GM19328 (cell line): ENCODE data around the gene KLK15.
"Not testable (repeated sequence)": the region's sequence is repeated elsewhere in the genome, so short reads cannot be mapped to it uniquely, and the experiment has no call there.

Source experiments
- ATAC-seq: cut with Tn5 transposase; IDR thresholded peaks from one replicate; pipeline ENCODE4 v1.9.1; 2021; ENCODE audit warnings: mild to moderate bottlenecking, moderate library complexity; ENCODE audit not compliant: unreplicated experiment

Gene KLK15

GRCh38 chr19:50797781-50798658, 35.4 kb downstream of the KLK15 start:
- no peak for ATAC-seq

DNA sequence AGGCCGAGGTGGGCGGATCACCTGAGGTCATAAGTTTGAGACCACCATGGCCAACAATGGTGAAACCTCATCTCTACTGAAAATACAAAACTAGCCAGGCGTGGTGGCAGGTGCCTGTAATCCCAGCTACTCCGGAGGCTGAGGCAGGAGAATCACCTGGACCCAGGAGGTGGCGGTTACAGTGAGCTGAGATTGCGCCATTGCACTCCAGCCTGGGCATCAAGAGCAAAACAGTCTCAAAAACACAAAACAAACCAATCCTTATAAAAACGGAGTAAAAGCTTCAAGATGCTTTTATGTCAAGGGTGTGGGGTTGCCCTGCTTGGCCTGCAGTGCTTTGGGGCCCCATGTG, 36.0 kb downstream of the KLK15 start:
- no peak for ATAC-seq

DNA sequence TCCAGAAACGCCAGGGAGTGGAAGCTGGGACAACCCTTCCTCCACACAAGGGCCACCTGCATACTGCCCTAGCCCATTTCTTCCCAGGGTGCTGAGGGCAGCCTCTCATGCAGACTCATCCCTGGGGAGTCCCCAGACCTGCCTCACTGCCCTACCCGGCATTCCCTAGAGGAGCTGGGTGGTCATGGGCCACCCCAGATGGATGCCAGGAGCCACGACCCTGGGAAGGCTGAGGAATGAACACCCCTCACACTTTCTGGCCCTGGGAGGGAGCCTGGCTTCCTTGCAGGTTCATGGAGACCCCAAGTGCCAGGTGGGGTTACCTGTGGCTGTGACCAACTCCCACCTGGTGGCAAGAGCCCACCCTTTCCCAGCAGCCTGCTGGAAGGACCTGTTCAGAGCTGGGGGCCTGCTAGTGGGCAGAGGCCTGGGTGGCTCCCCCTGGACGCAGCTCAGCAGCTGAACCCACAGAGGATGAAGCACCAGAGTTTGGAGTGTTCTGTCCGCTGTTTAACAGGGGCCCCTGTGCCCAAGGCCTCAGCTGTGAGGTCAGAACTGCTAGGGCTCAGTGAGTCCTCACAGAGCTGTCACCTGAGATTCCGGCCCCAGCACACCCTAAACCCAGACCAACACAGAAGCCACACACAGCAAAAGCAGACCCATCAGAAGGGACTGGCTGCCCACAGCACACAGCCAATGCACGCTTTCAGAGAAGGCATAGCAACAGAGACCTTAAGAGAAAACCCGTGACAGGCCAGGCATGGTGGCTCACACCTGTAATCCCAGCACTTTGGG, 36.5 kb downstream of the KLK15 start:
- ATAC-seq: no peak

DNA sequence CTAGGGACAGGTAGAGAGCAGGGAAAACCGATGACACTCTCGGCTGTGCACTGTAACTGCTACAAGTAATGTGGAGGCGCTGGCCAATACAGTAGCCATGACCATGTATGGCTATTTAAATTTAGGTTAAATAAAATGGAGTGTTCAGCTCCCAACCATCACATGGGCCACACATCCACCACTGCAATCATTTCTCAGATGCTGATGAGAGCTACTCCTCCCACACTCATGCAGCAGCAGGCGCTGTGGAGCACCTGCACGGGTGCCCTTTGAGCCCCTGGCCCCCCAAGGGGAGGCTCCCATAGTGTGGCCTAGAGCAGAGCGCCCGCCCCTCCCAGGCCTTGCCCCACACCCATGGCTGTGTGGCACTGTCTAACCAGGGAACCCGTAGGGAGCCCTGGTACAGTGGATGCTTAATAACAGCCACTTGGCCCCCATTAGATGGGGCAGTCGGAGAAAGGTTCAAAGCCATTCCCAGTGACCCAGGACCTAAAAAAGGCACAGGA, 37.2 kb downstream of the KLK15 start:
- no peak for ATAC-seq

DNA sequence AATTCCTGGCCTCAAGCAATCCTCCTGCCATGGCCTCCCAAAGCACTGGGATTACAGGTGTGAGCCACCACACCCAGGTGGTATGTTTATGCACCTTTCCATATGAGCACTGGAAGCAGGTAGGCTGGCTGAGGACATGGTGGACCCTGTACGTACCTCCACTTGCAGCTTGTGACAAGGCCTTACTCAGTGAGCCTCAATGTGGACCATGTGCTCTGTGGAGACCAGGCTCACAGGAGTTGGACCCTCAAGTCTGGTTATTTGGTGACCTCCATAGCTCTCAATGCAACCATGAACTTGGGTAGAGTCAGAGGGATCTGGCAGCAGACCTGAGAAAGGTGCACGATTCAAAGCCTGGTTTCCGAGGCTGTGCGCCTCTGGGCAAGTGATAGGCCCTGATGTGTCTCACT, 37.7 kb downstream of the KLK15 start:
- ATAC-seq: no peak

- no peak for ATAC-seq
Observed at GRCh38 chr19:50794876-50795663, 38.3 kb downstream of the KLK15 start.

GRCh38 chr19:50794074-50794875, 39.1 kb downstream of the KLK15 start:
- ATAC-seq: no peak

- ATAC-seq: no peak
Observed at GRCh38 chr19:50793558-50794065, 39.8 kb downstream of the KLK15 start.

DNA sequence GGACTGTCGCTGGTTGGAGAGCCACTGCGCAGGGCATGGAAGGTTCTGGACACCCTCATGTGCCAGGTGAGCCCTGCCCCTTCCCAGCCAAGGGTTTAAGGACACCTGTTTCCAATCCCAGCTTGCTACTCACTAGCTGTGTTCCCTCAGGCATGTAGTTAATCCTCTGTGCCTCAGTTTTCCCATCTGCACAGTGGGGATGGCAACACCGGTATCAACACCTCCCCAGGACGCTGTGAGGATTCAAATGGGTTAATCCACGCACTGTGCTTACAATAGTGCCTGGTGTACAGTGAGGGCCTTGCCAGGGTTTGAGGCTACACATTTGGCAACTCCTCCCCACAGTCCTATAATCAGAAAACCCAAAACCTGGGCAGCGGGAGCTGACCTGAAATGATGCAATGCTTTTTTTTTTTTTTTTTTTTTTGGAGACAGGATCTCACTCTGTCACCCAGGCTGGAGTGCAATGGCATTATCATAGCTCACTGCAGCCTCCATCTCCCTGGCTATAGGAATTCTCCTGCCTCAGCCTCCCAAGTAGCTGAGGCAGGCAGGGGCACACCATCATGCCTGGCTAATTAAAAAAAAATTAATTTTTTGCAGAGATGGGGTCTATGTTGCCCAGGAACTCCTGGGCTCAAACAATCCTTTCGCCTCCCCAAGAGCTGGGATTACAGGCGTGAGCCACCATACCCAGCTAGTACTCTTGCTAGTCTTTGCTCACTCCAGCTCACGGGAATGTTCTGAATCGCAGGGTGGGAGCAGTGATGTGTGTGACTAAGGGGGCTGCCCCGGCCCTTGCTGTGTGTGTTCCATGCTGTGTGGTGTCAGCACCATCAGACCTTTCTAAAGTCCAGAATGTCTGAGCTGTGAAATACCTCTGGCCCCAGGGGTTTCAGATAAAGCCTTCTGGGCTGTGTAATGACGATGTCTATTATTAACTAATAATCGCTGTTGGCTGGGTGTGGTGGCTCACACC, 40.8 kb downstream of the KLK15 start:
- ATAC-seq: no peak

DNA sequence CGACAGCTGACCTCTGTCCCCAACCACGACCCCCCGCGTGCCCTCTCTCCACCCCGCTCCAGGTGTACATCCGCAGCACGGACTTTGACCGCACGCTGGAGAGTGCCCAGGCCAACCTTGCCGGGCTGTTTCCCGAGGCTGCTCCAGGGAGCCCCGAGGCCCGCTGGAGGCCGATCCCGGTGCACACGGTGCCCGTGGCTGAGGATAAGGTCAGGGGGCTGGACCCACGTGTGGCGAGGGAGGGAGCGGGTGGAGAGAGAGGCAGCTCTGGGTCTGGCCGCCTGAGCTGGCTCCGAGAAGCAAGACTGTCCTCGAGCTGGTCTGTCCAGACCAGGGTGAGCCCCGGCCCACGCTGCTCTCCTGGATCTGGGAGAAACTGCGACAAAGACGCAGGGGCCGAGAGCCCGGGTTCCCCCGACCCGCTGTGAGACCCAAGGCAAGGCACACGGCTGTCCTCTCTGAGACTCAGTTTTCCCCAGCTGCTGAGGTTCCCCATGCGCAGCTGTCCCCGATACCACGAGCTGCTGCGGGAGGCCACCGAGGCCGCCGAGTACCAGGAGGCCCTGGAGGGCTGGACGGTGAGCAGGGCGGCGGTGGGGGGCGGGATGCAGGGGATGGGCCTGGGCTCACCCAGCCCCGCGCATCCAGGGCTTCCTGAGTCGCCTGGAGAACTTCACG, 41.6 kb downstream of the KLK15 start:
- no peak for ATAC-seq

DNA sequence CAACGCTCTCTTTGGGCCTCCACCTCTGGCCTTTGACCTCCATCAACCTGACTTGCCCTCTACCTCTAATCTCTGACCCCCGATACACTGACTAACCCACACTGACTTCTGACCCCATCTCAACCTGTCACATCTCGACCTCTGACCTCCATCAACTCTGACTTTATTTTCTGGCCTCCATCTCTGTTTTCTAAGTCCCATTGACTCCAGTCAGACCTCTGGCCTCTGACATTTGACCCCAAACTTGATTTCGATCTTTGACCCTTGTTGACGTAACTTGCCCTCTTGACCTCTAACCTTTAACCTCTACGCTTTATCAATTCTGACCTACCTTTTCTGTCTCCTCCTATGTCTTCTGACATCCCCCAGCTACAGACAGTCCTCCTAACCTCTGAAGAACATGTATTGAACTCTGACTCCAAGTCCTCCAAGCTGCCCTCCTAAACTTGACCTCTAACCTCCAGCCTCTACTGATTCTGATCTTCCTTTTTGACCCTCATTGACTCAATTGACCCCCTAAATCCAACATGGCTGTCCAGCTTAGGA, 42.4 kb downstream of the KLK15 start:
- ATAC-seq: no peak

DNA sequence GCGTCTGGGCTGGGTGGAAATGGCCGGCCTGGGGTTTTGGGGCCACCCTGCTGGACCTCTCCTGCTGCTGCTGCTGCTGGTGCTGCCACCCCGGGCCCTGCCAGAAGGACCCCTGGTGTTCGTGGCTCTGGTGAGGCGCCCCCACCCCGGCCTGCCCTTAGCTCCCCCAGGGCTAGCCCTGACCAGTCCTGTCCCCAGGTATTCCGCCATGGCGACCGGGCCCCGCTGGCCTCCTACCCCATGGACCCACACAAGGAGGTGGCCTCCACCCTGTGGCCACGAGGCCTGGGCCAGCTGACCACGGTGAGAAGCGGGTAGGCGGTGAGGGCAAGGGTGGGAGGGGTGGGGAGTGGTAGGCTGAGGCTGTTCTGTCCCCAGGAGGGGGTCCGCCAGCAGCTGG, 43.0 kb downstream of the KLK15 start, which contains the start of gene ACP4:
Gene ACP4, plus strand, starts transcription at position 20 of the 400 bp plus-strand sequence. Its CDS starts 0 bp downstream, at position 20.
- no peak for ATAC-seq

- ATAC-seq: no peak
Observed at GRCh38 chr19:50785329-50785728, 48.0 kb downstream of the KLK15 start.

DNA sequence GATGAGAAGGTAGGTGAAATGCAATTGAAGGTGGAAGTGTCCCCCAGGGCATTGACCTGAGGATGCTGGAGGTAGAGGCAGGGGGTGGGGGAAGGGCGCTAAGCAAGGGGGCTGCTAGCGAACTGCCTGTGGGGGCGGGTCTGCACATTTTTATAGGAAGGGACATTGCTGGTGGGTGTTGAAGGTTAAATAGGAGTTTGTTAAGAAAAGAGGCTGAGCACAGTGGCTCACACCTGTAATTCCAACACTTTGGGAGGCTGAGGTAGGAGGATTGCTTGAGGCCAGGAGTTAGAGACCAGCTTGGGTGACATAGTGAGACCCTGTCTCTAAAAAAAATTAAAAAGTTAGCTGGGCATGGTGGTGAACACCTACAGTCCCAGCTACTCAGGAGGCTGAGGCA, 48.7 kb downstream of the KLK15 start:
- no peak for ATAC-seq

GRCh38 chr19:50783848-50784152, 49.6 kb downstream of the KLK15 start:
- not testable (repeated sequence) for ATAC-seq

DNA sequence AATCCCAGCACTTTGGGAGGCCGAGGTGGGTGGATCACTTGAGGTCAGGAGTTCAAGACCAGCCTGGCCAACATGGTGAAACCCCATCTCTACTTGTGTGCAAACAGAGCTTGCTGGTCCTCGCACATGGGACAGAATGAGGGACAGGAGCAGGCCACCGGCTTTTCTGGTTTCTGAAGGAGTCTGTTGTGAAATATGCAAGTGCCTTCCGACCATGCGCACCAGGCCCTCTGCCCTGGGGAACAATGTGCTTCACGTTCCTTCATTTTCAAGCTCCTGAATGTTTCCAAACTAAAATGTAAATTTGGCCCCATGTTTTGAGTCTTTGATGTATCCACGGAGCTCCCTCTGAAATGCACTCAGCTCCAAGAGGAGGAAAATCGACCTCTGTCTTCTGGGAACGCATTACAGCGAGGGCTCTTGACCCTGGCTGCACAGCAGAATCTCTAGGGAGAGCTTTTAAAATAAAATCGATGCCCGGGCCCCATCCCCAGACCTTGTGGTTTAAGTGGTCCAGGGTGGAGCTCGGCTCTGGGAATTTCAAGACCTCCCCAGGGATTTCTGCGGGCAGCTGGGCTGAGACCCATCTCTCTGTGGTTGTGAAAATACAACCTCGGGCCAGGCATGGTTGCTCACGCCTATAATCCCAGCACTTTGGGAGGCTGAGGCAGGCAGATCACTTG, 52.5 kb downstream of the KLK15 start:
- no peak for ATAC-seq
